Measurements from ENCODE around the gene MYBPC1.

DNA sequence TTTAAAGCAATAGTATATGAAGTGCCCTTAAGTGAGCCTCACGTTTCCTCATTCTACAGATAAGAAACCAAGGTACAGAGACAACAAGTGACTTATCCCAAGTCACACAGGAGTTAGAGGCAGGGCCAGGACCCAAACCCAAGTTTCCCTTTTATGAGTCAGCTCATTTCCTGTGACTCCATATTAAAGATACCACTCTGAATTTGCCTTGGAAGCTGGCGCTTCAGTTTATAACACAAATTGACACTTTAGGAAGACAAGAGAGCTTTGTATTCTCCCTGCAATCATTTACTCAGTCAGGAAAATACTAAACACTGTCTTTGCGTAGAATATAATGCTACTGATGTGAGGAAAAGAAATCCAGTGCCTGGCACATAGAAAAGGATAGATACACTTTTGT, 43.2 kb downstream of the MYBPC1 start:
- TF ChIP-seq TAF1 (IDR thresholded peaks at IDR 0.05; ENCODE audit: borderline replicate concordance, low read depth, low read length) (no peak), GABPA (IDR thresholded peaks at IDR 0.05; ENCODE audit: low read depth) (no peak), EP300 (IDR thresholded peaks at IDR 0.05; ENCODE audit: borderline replicate concordance in 1 of 2, low read depth in 1 of 2, low read length in 1 of 2) (no peak), POLR2AphosphoS5 (IDR thresholded peaks at IDR 0.05; ENCODE audit: low read depth, low read length) (no peak), TCF12 (IDR thresholded peaks at IDR 0.05) (no peak), EZH2phosphoT487 (IDR thresholded peaks at IDR 0.05; ENCODE audit: borderline replicate concordance, low read depth) (no peak), SMC3 (IDR thresholded peaks at IDR 0.05; ENCODE audit: low read depth, low read length) (no peak), CHD2 (IDR thresholded peaks at IDR 0.05; ENCODE audit: low read length, partially characterized antibody) (no peak)
- TF ChIP-seq, protein P1, sequence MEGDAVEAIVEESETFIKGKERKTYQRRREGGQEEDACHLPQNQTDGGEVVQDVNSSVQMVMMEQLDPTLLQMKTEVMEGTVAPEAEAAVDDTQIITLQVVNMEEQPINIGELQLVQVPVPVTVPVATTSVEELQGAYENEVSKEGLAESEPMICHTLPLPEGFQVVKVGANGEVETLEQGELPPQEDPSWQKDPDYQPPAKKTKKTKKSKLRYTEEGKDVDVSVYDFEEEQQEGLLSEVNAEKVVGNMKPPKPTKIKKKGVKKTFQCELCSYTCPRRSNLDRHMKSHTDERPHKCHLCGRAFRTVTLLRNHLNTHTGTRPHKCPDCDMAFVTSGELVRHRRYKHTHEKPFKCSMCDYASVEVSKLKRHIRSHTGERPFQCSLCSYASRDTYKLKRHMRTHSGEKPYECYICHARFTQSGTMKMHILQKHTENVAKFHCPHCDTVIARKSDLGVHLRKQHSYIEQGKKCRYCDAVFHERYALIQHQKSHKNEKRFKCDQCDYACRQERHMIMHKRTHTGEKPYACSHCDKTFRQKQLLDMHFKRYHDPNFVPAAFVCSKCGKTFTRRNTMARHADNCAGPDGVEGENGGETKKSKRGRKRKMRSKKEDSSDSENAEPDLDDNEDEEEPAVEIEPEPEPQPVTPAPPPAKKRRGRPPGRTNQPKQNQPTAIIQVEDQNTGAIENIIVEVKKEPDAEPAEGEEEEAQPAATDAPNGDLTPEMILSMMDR (IDR thresholded peaks at IDR 0.05), result no peak
- TF ChIP-seq, protein P2, sequence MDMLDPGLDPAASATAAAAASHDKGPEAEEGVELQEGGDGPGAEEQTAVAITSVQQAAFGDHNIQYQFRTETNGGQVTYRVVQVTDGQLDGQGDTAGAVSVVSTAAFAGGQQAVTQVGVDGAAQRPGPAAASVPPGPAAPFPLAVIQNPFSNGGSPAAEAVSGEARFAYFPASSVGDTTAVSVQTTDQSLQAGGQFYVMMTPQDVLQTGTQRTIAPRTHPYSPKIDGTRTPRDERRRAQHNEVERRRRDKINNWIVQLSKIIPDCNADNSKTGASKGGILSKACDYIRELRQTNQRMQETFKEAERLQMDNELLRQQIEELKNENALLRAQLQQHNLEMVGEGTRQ (IDR thresholded peaks at IDR 0.05; ENCODE audit: borderline replicate concordance, low read depth, low read length), result no peak
- TF ChIP-seq, protein P3, sequence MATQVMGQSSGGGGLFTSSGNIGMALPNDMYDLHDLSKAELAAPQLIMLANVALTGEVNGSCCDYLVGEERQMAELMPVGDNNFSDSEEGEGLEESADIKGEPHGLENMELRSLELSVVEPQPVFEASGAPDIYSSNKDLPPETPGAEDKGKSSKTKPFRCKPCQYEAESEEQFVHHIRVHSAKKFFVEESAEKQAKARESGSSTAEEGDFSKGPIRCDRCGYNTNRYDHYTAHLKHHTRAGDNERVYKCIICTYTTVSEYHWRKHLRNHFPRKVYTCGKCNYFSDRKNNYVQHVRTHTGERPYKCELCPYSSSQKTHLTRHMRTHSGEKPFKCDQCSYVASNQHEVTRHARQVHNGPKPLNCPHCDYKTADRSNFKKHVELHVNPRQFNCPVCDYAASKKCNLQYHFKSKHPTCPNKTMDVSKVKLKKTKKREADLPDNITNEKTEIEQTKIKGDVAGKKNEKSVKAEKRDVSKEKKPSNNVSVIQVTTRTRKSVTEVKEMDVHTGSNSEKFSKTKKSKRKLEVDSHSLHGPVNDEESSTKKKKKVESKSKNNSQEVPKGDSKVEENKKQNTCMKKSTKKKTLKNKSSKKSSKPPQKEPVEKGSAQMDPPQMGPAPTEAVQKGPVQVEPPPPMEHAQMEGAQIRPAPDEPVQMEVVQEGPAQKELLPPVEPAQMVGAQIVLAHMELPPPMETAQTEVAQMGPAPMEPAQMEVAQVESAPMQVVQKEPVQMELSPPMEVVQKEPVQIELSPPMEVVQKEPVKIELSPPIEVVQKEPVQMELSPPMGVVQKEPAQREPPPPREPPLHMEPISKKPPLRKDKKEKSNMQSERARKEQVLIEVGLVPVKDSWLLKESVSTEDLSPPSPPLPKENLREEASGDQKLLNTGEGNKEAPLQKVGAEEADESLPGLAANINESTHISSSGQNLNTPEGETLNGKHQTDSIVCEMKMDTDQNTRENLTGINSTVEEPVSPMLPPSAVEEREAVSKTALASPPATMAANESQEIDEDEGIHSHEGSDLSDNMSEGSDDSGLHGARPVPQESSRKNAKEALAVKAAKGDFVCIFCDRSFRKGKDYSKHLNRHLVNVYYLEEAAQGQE (IDR thresholded peaks at IDR 0.05; ENCODE audit: low read depth, low read length), result no peak

Data from SK-N-SH (cell line).